HL-60 (cell line): ENCODE data around the gene RTF1.

Experiments used
- DNase-seq, 2 experiments: peaks; one replicate each; pipeline ENCODE4 v3.0.0-alpha.2; 2010 to 2020; ENCODE audit warnings: low read depth in 1 of 2, low spot score in 1 of 2
- H3K27ac ChIP-seq: fragments of 250-450 bp; sonication (Bioruptor Pico); replicated peaks from 2 replicates; pipeline ENCODE4 v1.5.1; 2020; ENCODE audit warnings: mild to moderate bottlenecking, moderate library complexity
- H3K27me3 ChIP-seq: fragments of 250-450 bp; sonication (Bioruptor Pico); 2 replicates; pipeline ENCODE4 v1.5.1; 2021; ENCODE audit warnings: mild to moderate bottlenecking, moderate library complexity; ENCODE audit not compliant: insufficient read depth, poor library complexity, severe bottlenecking
- H3K4me3 ChIP-seq: replicated peaks from 2 replicates; pipeline ENCODE4 v1.5.1; 2011; ENCODE audit warnings: mild to moderate bottlenecking, control low read depth, low read length; ENCODE audit not compliant: insufficient read depth
- CTCF ChIP-seq: IDR thresholded peaks from one replicate; pipeline ENCODE4 v1.5.1; 2011; ENCODE audit warnings: low read length, control low read depth, inconsistent platforms; ENCODE audit not compliant: insufficient read depth
- GABPA ChIP-seq: IDR thresholded peaks from 2 replicates; pipeline ENCODE4 v1.6.1; 2012; ENCODE audit warnings: low read depth
- POLR2AphosphoS5 ChIP-seq: IDR thresholded peaks from 2 replicates; pipeline ENCODE4 v1.6.1; 2012; ENCODE audit warnings: low read depth
- REST ChIP-seq: IDR thresholded peaks from 2 replicates; pipeline ENCODE4 v1.6.1; 2012; ENCODE audit warnings: low read depth; ENCODE audit not compliant: insufficient replicate concordance
- SPI1 ChIP-seq: IDR thresholded peaks from 2 replicates; pipeline ENCODE4 v1.6.1; 2012; ENCODE audit warnings: low read depth, mild to moderate bottlenecking, borderline replicate concordance

The RTF1 gene

GRCh38 chr15:41443275-41443674 lies 26.4 kb downstream of the RTF1 start:
- no peaks in the 10 kb centered on the region for H3K27me3 ChIP-seq
- TF ChIP-seq GABPA (no peak), SPI1 (no peak), CTCF (no peak), REST (no peak), POLR2AphosphoS5 (no peak)
- H3K4me3 ChIP-seq = no peak overlapping the region
- DNase-seq = no peak
- no peak overlapping the region for H3K27ac ChIP-seq

GRCh38 chr15:41445399-41445798 lies 28.5 kb downstream of the RTF1 start:
- no peak overlapping the region for H3K4me3 ChIP-seq
- TF ChIP-seq CTCF = no peak
- no peak for TF ChIP-seq GABPA
- TF ChIP-seq POLR2AphosphoS5 = no peak
- no peak for TF ChIP-seq REST
- TF ChIP-seq SPI1 = no peak
- no peak for DNase-seq
- no peaks in the 10 kb centered on the region for H3K27me3 ChIP-seq
- H3K27ac ChIP-seq = no peak overlapping the region

DNA sequence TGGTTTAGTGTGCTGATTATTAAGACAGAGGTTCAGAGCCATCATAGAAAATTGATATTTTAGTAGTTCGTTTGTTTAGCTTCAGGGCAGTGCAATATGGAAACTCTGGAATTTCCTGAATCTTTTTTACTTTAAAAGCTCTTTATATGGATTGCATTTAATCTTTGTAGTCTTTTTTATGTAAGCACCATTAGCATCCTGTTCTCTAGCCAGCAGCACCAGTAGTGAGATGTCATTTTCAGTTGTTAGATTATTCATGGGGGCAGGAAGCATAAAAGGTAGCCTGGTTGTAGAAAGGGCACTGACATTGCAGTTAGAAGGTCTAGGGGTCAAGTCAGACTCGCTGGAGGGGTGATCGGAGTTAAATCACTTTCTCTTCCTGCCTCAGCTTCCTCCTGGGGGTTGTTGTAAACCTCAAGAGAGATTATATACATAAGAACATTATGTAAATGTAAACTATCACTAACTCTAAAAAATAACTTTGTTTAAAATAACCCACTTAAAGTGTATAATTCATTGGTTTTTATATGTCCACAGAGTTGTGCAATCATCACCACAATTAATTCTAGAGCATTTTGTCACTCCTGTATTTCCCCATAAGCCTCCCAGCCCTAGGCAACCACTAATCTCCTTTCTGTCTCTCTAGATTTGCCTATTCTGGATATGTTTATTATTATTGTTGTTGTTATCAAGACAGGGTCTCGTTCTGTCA lies 45.3 kb downstream of the RTF1 start:
- Histone ChIP-seq H3K27ac (no peak overlapping the region), H3K4me3 (no peak overlapping the region), H3K27me3 (no peaks in the 10 kb centered on the region)
- DNase-seq = no peak
- TF ChIP-seq CTCF (no peak), SPI1 (no peak), POLR2AphosphoS5 (no peak)
